Lung (tissue), 16 donors: ENCODE measurements around the gene CDK12. TPM values are rescaled to one million over a fixed set of nuclear protein-coding genes. Genes with fewer than 3 reads are reported as not detected.
"Not testable (repeated sequence)": the region's sequence is repeated elsewhere in the genome, so short reads cannot be mapped to it uniquely, and the experiment has no call there.

Experiments used
- ATAC-seq: fragments of 200-7000 bp; cut with Tn5 transposase; one replicate; pipeline ENCODE4 v1.9.1; 2020; ENCODE audit warnings: moderate number of reproducible peaks; ENCODE audit not compliant: insufficient read depth, low FRiP score
- DNase-seq, 3 donors: peaks; one replicate each; pipeline ENCODE4 v3.0.0-alpha.2; 2013 to 2017
- H3K27ac ChIP-seq, 2 donors: one replicate each; pipeline ENCODE4 v1.5.1; 2013; ENCODE audit warnings: mild to moderate bottlenecking in 2 of 2, moderate library complexity in 2 of 2, control low read depth in 1 of 2, inconsistent platforms in 1 of 2, low read depth in 1 of 2, low read length in 1 of 2
- H3K27me3 ChIP-seq, 3 donors: one replicate each; pipeline ENCODE4 v1.5.1; 2013; ENCODE audit warnings: low read length in 2 of 3; ENCODE audit not compliant: control insufficient read depth in 3 of 3, insufficient read depth in 3 of 3
- H3K36me3 ChIP-seq, 4 donors: one replicate each; pipeline ENCODE4 v1.5.1; 2013; ENCODE audit warnings: low read length in 4 of 4, mild to moderate bottlenecking in 1 of 4, moderate library complexity in 1 of 4; ENCODE audit not compliant: control insufficient read depth in 4 of 4, insufficient read depth in 4 of 4
- H3K4me1 ChIP-seq, 5 donors: one replicate each; pipeline ENCODE4 v1.5.1; 2013; ENCODE audit warnings: low read length in 5 of 5, mild to moderate bottlenecking in 2 of 5, moderate library complexity in 1 of 5; ENCODE audit not compliant: control insufficient read depth in 5 of 5, insufficient read depth in 5 of 5
- H3K4me3 ChIP-seq: one replicate; pipeline ENCODE4 v1.5.1; 2013; ENCODE audit warnings: mild to moderate bottlenecking, control low read depth, moderate library complexity
- H3K9ac ChIP-seq, 2 donors: one replicate each; pipeline ENCODE4 v1.5.1; 2013; ENCODE audit warnings: low read length in 2 of 2, control low read depth in 1 of 2; ENCODE audit not compliant: insufficient read depth in 1 of 2
- H3K9me3 ChIP-seq, 4 donors: one replicate each; pipeline ENCODE4 v1.5.1; 2013; ENCODE audit warnings: low read length in 3 of 4, mild to moderate bottlenecking in 1 of 4, moderate library complexity in 1 of 4; ENCODE audit not compliant: control insufficient read depth in 4 of 4, insufficient read depth in 3 of 4
- WGBS, 2 donors: extraction: QIAGEN DNeasy Blood & Tissue Kit; methylation state at CpG; one replicate each; pipeline ENCODE4 v1.1.7; 2013; 5-methylcytosine and 5-hydroxymethylcytosine counted together
- long read RNA-seq, 5 donors: transcript quantifications; one replicate each; lab custom pipeline, GENCODE V29; 2026
- polyA plus RNA-seq, 2 donors: library from polyadenylated mRNA; stranded (reverse); fragments of 200-250 nt; gene quantifications; one replicate each; pipeline ENCODE4 v1.2.1, GENCODE V29; 2013
- total RNA-seq, 2 donors: library from RNA; depleted of rRNA in 1 of 2; stranded (reverse); fragments of >200 nt in 1 of 2; gene quantifications; one replicate each; pipeline ENCODE4 v1.2.1, GENCODE V29; 2014 to 2021
- TF ChIP-seq, protein P1 (sequence below): IDR thresholded peaks from 2 replicates; pipeline ENCODE4 v1.5.1; 2012; ENCODE audit warnings: mild to moderate bottlenecking; ENCODE audit errors: control extremely low read depth, extremely low read depth
- donor health status: control.
- donor health status: control.
- donor health status: Bipolar disorder and iron deficiency.
- donor health status: healthy.
- donor health status: DM: yes; HTN: yes; CAD: no.

Gene CDK12
- total RNA-seq = 10 to 100 TPM; 54.2 to 56.2 TPM
- polyA plus RNA-seq = 10 to 100 TPM; 12.3 to 16.9 TPM
- long read RNA-seq, donor 1, full-length matches to known transcripts = 20 of 51 reads
- long read RNA-seq, donor 1, partial matches to known transcripts = 31 of 51 reads
- long read RNA-seq, donor 1, other reads (novel, unspliced or antisense) = 0 of 51 reads
- long read RNA-seq, donor 2, partial matches to known transcripts = 0 of 4 reads
- long read RNA-seq, donor 2, other reads (novel, unspliced or antisense) = 0 of 4 reads
- long read RNA-seq, donor 3, transcript CDK12-208 (1 exons, 1,963 nt) = major isoform, 7 of 16 reads
- long read RNA-seq, donor 3, partial matches to known transcripts = 8 of 16 reads
- long read RNA-seq, donor 3, other reads (novel, unspliced or antisense) = 0 of 16 reads
- long read RNA-seq, donor 4, transcript CDK12-208 (1 exons, 1,963 nt) = major isoform, 5 of 11 reads
- long read RNA-seq, donor 4, partial matches to known transcripts = 6 of 11 reads
- long read RNA-seq, donor 4, other reads (novel, unspliced or antisense) = 0 of 11 reads
- long read RNA-seq, donor 5, full-length matches to known transcripts = 12 of 31 reads
- long read RNA-seq, donor 5, partial matches to known transcripts = 19 of 31 reads
- long read RNA-seq, donor 5, other reads (novel, unspliced or antisense) = 0 of 31 reads

DNA sequence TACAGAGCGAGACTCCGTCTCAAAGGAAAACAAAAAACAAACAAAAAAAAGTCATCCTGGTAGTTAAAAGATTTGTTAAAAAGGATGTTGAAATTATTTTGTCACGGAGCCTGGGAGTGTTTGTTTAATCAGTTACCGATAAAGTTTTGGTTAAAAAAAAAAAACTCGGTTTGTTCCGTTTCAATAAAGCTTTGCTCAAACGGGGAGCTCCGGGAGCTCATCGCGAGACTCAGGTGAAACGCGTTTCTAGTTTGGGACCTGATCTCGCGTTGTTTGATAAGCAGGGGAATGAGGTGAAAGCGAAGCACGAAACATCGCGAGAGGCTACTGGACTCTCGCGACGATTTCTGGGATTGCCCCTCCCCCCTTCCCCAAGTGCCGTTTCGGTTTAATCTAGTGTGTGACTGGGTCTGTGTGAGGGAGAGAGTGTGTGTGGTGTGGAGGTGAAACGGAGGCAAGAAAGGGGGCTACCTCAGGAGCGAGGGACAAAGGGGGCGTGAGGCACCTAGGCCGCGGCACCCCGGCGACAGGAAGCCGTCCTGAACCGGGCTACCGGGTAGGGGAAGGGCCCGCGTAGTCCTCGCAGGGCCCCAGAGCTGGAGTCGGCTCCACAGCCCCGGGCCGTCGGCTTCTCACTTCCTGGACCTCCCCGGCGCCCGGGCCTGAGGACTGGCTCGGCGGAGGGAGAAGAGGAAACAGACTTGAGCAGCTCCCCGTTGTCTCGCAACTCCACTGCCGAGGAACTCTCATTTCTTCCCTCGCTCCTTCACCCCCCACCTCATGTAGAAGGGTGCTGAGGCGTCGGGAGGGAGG is at the start of gene CDK12:
Gene CDK12, plus strand, starts transcription at position 374 of the 813 bp plus-strand sequence. CDS start 586 bp downstream, outside the sequence.
- Histone ChIP-seq H3K4me3 (peak within 1 kb of the TSS; percentile 64), H3K27me3 (no peaks in the 10 kb centered on the region), H3K9ac (peak within 1 kb of the TSS; percentile 90 to 95), H3K36me3 (no peaks in the 10 kb centered on the region), H3K4me1 (peaks cover 0 to 12% (median 2%) of the 10 kb centered on the region in 5 donors), H3K27ac (peak within 1 kb of the TSS; percentile 96 to 97), H3K9me3 (no peaks in the 10 kb centered on the region)
- TF ChIP-seq, protein P1, sequence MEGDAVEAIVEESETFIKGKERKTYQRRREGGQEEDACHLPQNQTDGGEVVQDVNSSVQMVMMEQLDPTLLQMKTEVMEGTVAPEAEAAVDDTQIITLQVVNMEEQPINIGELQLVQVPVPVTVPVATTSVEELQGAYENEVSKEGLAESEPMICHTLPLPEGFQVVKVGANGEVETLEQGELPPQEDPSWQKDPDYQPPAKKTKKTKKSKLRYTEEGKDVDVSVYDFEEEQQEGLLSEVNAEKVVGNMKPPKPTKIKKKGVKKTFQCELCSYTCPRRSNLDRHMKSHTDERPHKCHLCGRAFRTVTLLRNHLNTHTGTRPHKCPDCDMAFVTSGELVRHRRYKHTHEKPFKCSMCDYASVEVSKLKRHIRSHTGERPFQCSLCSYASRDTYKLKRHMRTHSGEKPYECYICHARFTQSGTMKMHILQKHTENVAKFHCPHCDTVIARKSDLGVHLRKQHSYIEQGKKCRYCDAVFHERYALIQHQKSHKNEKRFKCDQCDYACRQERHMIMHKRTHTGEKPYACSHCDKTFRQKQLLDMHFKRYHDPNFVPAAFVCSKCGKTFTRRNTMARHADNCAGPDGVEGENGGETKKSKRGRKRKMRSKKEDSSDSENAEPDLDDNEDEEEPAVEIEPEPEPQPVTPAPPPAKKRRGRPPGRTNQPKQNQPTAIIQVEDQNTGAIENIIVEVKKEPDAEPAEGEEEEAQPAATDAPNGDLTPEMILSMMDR = no peak
- peak; percentile 93 for ATAC-seq
- DNase-seq = peak; percentile 98 to 100 (median 100)
- 1% methylated on average over 33 to 51 of the region's 51 CpGs for WGBS, 2 donors

- 94 to 98% methylated on average over 1 of the region's 1 CpG for WGBS, 2 donors
- Histone ChIP-seq H3K27me3 (no peaks in the 10 kb centered on the region), H3K4me3 (no peak overlapping the region), H3K27ac (no peak overlapping the region), H3K36me3 (peaks cover 17 to 46% (median 34%) of the 10 kb centered on the region in 4 donors), H3K9me3 (no peaks in the 10 kb centered on the region), H3K4me1 (no peaks in the 10 kb centered on the region), H3K9ac (no peak overlapping the region)
- no peak for ATAC-seq
- no peak for DNase-seq
- TF ChIP-seq, protein P1 = no peak
These were observed 45.1 kb upstream of the CDK12 start for GRCh38 chr17:39416141-39416540.

DNA sequence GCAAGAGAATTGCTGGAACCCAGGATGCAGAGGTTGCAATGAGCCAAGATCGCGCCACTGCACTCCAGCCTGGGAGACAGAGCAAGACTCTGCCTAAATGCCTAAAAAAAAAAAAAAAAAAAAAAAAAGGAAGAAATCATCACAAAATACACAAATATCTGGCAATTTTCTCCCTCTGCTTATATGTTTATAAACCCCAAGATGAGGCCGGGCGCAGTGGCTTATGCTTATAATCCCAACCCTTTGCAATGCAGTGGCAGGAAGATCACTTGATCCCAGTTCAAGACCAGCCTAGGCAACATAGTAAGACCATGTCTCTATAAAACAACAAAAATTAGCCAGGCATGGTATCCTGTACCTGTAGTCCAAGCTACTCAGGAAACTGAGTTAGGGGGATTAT is 31.7 kb upstream of the CDK12 start:
- H3K4me3 ChIP-seq = no peak overlapping the region
- H3K9ac ChIP-seq = no peak overlapping the region
- H3K27me3 ChIP-seq = no peaks in the 10 kb centered on the region
- H3K4me1 ChIP-seq = peaks cover 0 to 2% (median 0%) of the 10 kb centered on the region in 5 donors
- H3K9me3 ChIP-seq = no peaks in the 10 kb centered on the region
- ATAC-seq (no peak), DNase-seq (no peak)
- TF ChIP-seq, protein P1 = no peak
- peaks cover 30 to 43% (median 31%) of the 10 kb centered on the region in 4 donors for H3K36me3 ChIP-seq
- WGBS, 2 donors = 94 to 99% methylated on average over 4 of the region's 4 CpGs
- H3K27ac ChIP-seq = no peak overlapping the region

GRCh38 chr17:39439868-39440267 is 21.4 kb upstream of the CDK12 start:
- not testable (repeated sequence) for H3K27me3 ChIP-seq, H3K4me3 ChIP-seq, H3K4me1 ChIP-seq, H3K9me3 ChIP-seq, ATAC-seq, DNase-seq, H3K27ac ChIP-seq, H3K9ac ChIP-seq
- WGBS, 2 donors = 94 to 100% methylated on average over 2 of the region's 2 CpGs
- H3K36me3 ChIP-seq = peaks cover 9 to 28% (median 24%) of the 10 kb centered on the region in 4 donors
